OCI-LY1 (cell line): ENCODE data around the gene FGD3.

ENCODE experiments used
- EZH2 ChIP-seq: fragments of 200-600 bp; sonication (generic), shearing (Covaris generic); IDR thresholded peaks from 2 replicates; pipeline ENCODE4 v1.8.0; 2017; ENCODE audit warnings: borderline replicate concordance, mixed run types, mild to moderate bottlenecking, antibody characterized with exemption, low read length, moderate library complexity, mixed read lengths
- TF ChIP-seq, protein P1 (sequence below): fragments of 200-600 bp; sonication (generic), shearing (Covaris generic); IDR thresholded peaks from 2 replicates; pipeline ENCODE4 v1.5.1; 2017; ENCODE audit warnings: mild to moderate bottlenecking, antibody characterized with exemption, low read length, moderate library complexity, mixed read lengths

DNA sequence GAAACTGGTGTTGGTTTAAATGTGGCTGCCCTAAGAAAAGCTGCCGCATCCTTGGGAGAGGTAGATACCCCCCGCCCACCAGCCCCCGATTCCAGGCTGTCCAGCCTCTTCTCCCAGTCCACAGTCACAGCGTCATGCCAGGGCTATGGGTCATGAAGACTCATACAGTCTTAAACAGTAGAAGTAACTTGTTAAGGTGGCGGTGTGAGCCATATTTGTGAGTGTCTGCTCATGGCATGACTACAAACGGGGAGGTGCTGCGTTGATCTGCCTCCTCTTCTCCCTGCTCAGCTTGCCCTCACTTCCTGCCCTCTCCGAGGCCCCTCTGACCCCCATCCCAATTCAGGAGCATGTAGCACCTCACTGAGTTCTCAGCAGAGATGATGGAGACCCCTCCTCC is 20.8 kb downstream of the FGD3 start:
- TF ChIP-seq, protein P1, sequence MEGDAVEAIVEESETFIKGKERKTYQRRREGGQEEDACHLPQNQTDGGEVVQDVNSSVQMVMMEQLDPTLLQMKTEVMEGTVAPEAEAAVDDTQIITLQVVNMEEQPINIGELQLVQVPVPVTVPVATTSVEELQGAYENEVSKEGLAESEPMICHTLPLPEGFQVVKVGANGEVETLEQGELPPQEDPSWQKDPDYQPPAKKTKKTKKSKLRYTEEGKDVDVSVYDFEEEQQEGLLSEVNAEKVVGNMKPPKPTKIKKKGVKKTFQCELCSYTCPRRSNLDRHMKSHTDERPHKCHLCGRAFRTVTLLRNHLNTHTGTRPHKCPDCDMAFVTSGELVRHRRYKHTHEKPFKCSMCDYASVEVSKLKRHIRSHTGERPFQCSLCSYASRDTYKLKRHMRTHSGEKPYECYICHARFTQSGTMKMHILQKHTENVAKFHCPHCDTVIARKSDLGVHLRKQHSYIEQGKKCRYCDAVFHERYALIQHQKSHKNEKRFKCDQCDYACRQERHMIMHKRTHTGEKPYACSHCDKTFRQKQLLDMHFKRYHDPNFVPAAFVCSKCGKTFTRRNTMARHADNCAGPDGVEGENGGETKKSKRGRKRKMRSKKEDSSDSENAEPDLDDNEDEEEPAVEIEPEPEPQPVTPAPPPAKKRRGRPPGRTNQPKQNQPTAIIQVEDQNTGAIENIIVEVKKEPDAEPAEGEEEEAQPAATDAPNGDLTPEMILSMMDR, result no peak
- TF ChIP-seq EZH2, result no peak
